GM21515 (cell line): ENCODE measurements around the gene PLRG1.

Experiments used
- ATAC-seq: cut with Tn5 transposase; IDR thresholded peaks from one replicate; pipeline ENCODE4 v1.9.1; 2021; ENCODE audit not compliant: unreplicated experiment

PLRG1 gene

GRCh38 chr4:154574311-154574710 lies 24.1 kb upstream of the PLRG1 start:
- no peak for ATAC-seq

DNA sequence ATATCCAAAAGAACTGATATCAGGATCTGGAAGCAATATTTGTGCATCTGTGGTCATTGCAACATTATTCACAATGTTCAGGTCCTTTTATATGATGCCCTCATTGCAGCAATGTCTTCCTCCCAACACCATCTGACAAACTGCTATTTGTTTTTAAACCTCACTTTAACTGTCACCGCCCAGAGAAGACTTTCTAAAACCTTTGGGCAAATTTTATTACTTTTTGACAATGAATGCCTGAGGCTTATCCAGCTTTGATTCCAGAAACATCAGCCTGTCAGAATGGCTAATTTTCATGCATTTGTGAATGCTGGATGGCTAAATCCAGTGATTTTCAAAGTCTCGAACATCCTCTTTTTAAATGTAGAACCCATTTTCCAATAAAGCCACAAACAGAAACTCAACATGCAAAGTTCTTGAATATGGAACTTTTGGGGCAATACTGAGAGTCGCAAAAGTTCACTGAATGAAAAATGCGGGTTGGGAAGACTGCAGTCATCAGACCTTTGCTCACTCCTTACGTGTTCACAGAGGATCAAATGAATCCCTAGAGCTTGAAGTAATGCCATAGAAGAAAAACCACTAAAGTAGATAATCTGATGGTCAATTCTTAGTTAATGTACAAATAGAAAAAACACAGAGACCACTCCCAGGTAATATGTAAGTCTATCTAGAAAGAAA lies 23.1 kb upstream of the PLRG1 start:
- ATAC-seq = no peak

GRCh38 chr4:154569584-154569983 lies 19.4 kb upstream of the PLRG1 start:
- ATAC-seq = no peak

GRCh38 chr4:154569028-154569427 lies 18.8 kb upstream of the PLRG1 start:
- no peak for ATAC-seq

DNA sequence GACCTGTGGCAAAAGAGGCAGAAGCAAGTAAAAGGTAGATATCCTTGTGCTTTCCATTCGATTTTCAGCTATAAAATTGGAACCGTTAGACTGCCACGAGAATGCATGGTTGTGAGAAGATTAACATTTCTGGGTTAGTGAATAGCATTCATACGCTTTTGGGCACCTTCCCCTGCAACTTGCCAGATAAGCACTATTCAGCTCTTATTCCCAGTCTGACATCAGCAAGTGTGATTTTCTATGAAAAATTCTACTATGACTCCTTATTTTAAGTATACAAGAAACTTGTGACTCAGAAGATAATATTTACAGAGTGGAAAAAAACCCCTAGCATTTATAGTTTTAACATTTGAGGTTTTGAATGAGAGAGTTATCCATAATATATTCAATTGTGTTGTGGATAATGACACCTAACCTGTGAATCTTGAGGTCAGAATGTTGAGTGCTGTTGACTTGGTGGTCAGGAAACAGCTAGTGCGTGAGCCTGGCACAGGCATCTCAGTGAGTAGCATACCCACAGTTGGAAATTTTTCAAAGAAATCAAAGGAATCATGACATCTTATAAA lies 16.5 kb upstream of the PLRG1 start:
- ATAC-seq = no peak

- no peak for ATAC-seq
These were observed 15.5 kb upstream of the PLRG1 start for GRCh38 chr4:154565704-154566103.

DNA sequence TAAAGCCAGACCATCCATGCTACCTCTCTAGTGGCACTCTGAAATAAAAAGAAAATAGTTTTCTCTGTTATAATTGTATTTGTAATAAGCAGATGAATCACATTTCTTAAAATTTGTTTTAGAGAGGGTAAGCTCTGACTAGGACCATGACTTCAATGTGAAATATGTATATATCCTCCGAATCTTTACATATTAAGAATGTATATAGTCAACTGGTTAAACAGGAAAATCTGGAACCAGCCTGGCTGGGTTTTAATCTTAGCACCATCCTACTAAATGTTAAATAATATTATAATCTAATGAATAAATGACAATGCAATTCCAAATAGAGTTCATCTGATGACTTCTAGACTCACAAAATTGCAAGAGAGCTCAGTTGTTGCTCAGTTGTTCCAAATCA lies 14.1 kb upstream of the PLRG1 start:
- ATAC-seq = no peak

DNA sequence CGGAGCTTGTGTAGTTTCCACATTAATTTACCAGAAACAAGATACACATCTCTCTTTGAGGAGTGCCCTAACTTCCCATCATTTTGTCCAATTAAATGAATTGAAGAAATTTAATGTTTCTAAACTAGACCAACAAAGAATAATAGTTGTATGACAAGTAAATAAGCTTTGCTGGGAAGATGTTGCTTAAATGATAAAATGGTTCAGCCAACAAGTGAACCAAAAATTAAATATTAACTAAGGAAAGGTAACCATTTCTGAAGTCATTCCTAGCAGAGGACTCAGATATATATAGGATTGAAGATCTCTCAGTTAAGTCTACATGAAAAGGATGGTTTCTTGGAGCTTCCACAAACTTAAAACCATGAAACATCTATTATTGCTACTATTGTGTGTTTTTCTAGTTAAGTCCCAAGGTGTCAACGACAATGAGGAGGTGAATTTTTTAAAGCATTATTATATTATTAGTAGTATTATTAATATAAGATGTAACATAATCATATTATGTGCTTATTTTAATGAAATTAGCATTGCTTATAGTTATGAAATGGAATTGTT lies 12.6 kb upstream of the PLRG1 start, which contains the start of gene FGB:
Gene FGB (plus strand): TSS at position 315 of the 558 bp plus-strand sequence. CDS start 8 bp downstream, at position 323.
- no peak for ATAC-seq

DNA sequence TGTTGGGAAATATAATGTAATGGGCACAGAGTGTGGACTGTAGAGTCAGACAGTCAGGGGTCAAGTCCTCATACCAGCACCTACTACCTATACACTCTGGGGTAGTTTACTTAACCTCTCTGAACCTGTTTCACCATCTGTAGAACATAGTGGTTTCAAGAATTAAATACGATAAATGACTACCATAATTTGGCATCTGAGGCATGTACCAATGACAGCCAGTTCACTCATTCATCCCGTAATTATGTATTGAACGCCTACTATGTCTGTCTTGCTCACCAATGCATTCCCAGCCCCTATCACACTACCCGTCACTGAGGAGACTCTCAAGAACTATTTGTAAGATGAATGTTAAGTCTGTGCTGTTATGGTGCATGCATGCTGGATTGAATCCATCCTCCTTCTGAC lies 10.6 kb upstream of the PLRG1 start:
- ATAC-seq = no peak

DNA sequence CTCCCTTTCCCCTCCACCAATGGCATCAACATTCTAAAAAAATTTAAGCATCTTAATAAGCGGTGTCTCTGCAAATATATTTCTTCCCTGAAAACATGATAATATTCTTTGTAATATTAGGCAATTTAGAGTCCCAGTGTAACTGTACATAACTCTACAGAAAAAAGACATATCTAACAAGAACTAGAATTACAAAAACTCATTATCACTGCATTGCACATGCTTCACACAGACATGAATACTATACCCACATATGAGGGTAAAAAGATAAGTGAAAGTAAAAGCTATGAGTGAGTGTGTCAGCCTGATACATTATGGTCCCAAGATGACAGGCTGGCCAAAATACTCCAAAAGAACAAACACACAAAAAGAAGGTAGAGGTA lies 10.2 kb upstream of the PLRG1 start:
- ATAC-seq = no peak

GRCh38 chr4:154559494-154560418 lies 9.6 kb upstream of the PLRG1 start:
- ATAC-seq = peak; percentile 88

DNA sequence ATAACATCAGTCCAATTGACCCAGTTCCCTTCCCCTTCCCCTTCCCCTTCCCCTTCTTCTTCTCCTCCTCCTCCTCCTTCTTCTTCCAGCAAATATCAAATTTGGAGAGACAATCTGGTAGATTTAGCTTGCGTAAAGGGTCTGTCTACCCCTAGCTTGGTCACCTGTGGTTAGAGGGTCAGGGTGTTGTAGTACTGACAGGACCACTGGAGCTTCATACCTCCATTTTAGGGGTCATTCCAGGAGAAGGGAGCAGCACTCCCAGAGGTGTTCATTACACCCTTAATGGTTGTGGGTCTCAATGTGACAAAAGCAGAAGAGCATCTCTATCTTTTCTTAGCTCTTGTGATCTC lies 8.9 kb upstream of the PLRG1 start:
- peak; percentile 12 for ATAC-seq

GRCh38 chr4:154551872-154552686 lies 1.9 kb upstream of the PLRG1 start:
- peak; percentile 53 for ATAC-seq

DNA sequence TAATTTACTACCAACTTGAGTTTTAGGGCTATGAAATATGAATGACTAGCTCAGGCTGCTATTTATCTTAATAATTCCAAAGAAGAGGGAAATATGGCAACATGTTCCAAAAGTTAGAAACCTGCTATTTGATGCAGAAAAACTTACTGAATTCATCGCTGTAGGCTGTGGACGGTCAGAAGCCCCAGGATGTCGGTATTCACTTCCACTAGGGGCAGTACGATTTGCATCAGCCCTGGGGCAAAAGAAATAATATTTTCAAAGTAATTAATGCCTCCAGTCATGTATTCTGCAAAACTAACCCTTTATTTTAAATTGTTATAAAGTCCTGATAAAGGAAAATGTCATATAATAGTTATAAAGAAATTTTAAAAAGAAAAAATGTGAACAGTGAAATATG lies 4.5 kb downstream of the PLRG1 start:
- ATAC-seq = no peak

DNA sequence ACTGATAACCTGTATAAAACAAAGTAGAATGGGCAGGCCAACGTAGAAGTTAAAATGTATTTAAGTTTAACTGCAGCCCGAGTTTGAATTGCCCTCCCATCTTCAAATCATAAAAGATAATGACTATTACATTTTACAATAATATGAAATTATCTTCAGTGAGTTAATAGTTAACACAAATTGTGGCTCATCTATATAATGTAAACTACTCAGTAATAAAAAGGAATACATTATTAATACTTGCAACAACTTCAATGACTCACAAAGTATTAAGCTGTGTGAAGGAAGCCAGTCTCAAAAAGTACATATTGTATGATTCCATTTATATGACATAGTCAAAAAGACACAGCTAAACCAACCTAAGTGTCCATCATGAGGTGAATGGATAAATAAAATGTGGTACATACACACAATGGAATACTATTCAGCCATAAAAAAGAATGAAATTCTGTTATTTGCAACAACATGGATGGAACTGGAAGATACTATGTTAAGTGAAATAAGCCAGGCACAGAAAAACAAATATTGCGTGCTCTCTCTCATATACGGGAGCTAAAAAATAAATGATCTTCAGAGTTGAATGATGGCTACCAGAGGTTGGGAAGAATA lies 7.8 kb downstream of the PLRG1 start:
- no peak for ATAC-seq

GRCh38 chr4:154534296-154534695 lies 15.9 kb downstream of the PLRG1 start:
- ATAC-seq = no peak

GRCh38 chr4:154529728-154530519 lies 20.3 kb downstream of the PLRG1 start:
- ATAC-seq = no peak

DNA sequence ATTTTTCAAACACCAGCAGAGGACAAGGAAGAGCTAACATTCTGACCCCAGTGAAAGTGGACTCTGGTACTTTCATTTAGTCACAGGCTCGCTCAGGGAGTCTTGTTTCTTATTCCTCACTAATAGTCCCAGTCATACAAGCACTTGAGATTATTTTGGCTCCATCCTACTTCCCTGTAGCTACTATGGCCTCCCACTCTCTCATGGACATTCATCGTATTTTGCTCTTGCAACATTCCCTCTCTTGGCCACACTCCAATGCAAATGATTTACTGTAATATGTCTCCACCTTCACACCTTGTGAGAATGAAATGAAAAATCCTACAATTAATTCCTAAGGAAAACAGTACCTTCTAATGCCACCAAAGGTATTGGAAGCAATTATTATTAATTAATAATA lies 21.3 kb downstream of the PLRG1 start:
- no peak for ATAC-seq

- ATAC-seq = no peak
These were observed 22.9 kb downstream of the PLRG1 start for GRCh38 chr4:154527308-154527707.

GRCh38 chr4:154526151-154526550 lies 24.0 kb downstream of the PLRG1 start:
- ATAC-seq = no peak
